NCI-H2196 (cell line): ENCODE results near the gene CEP85L.

Source experiments
- DNase-seq: peaks from one replicate; lab custom pipeline; 2025; ENCODE audit not compliant: unreplicated experiment; lab: John Stamatoyannopoulos, UW

CEP85L gene

DNA sequence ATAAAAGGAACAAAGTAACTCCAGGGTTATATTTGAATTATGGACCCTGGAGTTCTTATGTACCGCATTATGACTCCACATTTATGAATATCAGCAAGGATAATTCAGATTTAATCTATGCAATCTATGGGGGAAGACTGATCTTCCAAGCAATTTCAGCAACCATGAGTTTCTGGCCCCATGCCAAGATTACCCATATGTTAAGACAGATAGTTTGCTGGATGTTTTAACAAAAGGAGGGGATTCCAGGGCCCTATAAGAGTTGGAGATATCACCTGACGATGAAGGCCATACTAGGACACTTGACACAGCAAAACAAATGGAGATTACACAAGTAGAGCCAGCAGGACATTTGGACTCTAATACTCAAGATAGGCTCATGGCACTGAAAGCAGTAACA, 149.2 kb downstream of the CEP85L start:
- DNase-seq, result no peak

DNA sequence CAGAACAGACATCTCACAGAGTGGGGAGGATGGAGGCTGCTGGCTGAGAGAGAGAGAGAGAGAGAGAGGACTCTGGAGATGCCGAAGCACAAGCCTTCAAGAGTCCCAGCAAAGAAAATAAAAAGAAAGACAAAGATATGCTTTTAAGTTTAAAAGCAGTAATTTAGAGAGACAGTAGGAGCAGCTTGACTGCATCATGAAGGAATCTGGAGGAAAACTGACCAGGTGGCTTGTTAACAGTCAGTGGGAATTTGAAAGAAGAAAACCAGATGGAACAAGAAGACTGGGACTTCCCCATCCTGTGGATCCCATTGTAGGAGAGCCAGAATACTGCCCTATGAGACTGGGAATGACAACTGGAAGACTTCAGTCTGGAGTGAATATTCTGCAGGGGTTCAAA, 149.6 kb downstream of the CEP85L start:
- no peak for DNase-seq

DNA sequence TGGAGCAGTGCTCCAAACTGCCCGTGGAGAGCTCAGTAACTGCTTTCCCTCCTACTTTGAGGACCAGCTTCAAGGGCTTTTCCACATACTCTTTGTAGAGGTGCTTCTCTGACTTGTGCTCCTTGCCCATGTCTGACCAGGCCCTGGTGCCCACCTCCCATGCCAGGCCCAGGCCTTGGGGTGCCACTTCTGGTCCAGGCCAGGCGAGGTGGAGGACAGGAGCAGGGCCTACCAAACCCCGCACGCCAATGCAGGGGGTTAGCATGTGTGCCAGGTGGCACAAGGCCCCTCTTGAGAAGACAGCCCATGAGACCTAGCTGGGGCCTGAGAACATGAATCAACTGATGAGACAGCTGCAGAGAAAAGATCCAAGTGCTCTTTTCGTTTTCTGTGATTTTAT, 150.3 kb downstream of the CEP85L start:
- DNase-seq, result no peak

DNA sequence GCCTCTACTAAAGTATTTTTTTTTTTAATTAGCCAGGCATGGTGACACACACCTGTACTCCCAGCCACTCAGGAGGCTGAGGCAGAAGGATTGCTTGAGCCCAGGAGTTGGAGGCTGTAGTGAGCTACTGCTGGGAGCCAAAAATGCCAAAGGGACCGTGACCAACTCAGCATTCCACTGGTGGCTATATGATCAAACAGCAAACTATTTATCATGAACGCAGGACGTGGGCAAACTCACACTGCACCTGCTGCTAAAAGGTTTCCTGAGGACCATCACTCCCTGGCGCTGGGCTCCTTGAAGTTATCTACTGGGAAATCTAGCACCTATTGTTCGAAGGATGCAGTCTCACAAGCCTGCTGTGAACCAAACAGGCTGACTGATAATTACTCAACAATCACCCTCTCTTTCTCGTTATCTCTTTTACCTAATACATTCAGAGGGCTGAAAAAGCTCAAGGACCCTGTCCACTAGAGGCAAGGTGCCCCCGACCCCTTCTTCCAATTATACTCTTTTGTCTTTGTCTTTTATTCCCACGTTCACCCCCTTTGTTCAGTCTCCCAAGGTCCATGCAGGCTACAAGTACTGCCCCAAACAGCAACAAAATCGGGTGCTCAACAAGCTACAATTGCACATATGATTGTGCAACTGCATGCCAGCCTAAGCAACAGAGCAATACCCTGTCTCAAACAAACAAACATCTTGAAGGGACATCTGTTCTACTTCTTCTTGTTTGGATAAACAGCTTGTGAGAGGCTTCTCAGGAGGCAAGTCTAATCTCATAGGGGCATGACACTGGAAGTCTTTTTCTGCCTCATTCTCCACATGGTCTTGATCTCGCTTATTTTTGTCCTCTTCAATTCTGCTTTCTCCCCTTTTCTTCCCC, 151.0 kb downstream of the CEP85L start:
- DNase-seq, result no peak

DNA sequence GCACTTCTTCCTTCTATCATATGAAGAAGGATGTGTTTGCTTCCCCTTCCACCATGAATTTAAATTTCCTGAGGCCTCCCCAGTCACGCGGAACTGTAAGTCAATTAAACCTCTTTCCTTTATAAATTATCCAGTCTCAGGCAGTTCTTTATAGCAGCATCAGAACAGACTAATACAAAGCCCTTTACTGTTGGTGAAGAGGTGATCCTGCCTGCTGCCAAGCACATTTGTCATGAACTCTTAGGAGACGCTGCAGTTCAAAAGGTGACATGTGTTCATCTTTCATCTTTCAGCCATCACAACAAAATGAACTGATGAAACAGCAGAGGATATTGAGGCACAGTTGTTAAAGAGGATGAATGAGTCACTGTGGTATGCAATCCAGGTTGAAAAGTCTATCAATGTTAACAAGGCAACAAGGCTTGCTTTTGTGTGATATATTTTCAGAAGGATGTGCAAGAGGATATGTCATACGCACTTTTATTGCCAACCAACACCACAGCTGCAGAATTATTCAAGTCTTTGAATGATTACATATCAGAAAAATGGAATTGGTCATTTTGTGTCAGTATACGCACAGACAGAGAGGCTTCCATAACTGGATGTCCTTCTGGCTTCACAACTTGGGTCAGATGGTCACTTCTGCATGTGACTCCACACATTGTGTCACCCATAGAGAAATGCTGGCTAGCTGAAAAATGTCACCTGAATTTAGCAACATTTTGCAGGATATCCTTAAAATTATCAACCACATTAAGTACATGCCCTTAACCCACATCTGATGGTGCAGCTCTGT, 155.7 kb downstream of the CEP85L start:
- no peak for DNase-seq

DNA sequence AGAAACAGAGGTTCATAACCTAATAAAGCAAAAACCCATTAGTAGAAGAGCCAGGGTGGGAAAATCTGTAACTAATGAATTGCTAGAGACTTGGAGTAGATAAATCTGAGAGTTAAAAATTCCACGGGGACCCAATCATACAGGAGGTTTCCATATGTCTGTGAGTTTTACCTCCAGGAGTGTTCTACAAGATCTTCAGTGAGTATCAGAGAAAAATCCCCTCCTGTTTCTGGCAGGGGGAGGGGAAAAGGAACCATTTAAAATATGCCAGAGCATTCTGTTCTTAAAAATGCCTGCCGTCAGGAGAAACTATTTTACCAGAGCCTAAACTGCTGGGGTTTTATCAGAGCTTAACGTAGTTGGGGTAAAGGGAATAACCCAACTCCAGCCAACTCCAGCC, 157.3 kb downstream of the CEP85L start:
- no peak for DNase-seq

DNA sequence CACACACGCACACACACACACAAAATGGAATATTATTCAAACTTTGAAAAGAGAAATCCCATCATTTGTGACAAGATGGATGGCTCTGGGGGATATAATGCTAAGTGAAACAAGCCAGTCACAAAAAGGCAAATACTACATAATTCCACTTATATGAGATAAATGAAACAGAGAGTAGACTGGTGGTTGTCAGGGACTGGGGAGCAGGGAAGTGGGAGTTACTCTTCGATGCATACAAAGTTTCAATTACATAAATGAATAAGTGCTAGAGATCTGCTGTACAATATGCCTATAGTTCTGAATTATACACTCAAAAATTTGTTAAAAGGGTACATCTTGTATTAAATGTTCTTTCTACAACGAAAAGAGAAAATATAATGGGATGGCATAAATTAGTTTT, 161.4 kb downstream of the CEP85L start:
- DNase-seq, result no peak

DNA sequence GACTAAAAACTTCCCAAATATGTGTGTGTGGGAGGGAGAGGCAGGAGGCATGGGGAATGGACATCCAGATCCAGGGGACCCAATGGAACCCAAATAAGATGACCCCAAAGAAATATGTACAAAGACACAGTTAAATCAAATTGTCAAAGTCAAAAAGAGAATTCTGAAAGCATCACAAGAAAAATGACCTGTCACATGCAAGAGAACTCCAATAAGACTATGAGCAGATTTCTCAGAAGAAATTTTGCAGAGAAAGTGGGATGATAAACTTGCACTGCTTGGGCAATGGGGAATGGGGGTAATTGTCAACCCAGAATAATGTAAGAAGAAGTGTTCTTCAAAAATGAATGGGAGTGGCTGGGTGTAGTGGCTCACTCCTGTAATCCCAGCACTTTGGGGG, 162.8 kb downstream of the CEP85L start:
- DNase-seq, result no peak

DNA sequence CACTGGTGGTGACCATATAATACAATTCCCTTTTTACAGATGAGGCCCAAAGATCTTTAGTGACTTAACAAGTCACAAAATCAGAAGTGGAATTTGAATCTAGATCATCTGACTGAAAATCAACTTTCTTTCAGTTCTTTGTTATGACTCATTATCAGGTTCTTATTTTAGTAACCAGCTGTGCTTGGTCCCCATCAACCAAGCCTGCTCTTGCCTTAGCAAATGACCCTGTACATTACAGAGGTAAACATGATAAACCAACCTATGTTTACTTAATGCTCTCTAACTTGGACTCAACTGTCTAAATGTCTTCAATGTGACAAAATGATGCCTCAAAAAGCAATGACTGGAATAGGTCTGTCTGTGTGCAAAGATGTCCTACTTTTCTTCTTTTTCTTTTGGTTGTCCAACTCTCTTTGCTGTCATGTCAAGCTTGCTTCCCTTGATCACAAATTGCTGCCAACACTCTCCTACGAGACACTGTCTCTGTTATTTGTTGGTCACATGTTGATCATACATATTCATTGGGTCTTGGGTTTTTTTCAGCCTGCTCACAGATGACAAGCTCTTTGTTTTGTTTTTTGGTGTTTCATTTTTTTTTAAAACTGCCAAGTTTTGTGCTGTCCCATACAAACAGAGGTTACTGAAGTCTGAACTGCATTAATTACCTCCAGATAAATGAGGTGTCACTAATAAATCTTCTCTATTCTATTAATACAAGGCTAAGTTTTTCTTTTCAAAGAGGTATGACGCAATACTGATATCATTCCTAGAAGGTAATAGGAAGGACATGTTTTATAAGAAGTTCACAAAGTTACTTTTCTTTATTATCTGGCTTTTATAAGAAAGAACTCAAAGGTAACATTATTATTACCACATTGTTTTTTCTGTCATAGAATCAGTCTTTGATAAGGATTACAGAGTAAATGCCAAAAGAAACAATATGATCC, 165.5 kb downstream of the CEP85L start:
- no peak for DNase-seq

DNA sequence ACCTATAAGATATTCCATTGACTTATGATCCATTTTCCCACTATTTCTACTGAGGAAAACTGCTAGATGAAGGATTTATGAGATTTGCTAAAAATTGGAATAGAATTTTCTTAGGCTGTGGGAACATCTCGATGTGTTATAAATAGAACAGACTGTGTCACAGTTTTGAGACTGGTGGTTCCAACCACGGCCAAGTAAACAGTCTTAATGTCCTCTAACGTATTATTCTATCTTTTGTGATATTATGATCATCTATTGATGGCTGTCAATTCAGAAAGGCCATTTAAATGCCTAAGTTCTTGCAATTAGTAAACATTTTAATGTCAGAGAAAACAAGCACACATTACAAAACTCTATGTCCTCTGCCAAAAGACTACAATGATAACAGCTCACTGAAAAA, 174.8 kb downstream of the CEP85L start:
- no peak for DNase-seq

DNA sequence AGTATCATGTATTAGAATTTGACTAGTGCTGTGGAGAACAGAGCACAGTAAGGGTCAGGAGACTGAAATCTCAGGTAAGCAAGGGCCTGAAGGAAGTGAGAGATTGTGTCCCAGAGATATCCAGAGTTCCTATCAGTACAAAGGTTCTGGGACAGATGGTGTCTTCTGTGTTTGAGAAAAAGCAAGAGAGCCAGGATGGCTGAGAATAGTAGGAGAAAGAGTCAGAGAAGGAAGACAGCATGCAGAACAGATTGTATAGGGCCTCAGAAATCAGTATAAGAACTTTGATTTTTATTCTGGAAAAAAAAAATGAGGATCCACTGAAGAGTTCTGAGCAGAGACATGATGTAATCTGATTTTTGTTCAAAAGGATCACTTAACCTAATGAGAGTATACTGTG, 178.1 kb downstream of the CEP85L start:
- DNase-seq, result no peak

DNA sequence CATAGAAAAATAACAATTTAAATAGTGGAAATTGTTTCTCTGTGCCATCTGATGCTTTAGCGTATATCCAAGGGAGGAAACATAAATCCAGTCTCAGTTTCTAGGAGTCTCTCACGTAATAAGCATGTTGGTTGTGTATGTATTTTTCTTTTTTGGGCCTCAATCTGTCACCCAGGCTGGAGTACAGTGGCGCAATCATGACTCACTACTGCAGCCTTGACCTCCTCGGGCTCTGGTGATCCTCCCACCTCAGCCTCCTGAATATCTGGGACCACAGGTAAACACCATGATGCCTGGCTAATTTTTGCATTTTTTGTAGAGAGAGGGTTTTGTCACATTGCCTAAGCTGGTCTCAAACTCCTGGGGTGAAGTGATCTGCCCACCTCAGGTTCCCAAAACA, 181.9 kb downstream of the CEP85L start:
- no peak for DNase-seq

DNA sequence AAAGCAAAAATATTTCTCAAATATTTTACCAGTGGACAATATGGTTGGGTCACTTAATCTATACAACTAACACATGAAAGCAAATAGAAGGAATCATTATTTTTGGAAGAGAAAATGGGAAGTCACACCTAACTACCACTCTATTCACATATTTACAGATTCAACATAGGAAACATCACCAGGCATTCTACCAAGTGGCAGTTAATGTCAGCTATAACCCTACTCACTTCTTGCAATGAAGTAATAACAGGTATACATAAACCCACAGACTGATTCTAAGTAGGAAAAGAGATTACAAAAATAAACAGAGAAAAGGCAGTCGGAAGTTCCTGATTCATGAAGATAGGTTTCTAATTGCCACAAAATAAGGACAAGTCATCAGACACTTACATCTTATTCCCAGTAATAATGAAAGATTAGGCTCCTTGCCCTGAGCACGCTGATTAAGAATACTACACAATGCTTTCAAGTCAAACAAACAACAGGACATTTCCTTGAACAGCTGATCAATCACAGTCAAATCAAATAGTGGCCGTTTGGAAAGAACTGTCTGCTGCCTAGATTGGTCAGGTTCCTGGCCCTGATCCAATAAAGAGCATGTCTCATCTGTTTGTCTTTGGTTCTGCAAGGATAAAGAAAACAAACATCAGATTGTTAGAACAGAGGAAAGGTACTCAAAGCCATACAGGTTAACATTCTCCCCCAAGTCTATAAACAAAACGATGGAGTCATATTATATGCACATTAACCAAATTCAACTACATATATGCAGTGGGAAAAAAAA, 182.5 kb downstream of the CEP85L start:
- DNase-seq, result peak; percentile 70

DNA sequence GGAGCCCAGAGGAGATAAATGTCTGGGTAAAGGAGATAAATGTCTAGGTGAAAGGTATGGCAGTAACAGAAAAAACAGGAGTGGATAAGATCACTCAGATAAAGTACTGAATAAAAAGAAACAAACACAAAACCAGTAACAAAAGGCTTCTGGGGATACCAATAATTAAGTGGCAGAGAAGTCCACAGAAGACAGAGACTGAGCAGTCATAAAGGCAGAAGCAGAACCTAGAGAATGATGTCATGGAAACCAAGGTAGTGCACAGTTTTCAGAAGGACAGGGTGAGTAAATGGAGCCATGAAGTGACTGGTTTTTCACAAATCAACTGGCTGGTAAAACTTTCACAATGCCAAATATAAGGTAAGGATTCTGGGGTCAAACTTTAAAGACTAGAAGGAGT, 184.2 kb downstream of the CEP85L start:
- no peak for DNase-seq

DNA sequence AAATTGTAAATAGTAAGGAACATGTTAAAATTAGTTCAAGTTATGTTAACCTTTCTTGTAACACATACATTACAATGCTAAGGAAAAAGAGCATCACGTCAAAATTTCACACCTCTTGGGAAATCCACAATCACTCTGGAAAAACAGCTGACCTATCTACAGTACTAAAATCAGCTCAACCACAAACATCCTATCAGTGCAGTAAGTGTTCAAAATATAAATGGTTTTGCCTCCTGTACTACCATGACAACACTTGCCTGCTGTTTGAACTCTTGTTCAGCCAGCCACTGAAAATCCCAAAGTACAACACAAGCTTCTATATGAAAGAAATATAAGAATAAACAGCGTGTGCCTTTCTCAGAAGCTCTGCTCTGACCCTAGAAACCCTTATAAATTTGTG, 186.8 kb downstream of the CEP85L start:
- DNase-seq, result no peak

DNA sequence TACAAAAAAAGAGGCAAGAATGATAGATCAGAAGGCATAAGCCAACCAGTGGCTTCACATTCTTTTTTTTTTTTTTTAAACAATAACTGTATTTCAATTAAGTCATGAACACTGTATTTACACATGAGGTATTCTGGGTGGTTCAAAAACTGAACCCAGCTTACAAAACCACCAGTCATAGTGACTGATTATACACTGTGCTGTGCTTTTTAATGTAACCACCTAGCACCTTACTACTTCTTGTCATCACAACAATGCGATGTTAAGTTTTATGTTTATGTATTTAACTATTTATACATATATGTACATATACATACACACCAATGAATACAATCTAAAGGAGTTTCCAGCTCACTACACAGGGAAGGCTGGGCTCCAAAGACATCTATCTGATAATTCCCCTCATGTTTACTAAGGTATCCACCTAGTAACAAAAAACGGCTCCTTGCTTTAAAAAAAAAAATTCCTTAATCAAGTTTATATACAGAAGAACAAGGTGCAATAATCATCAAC, 190.4 kb downstream of the CEP85L start:
- DNase-seq, result no peak

DNA sequence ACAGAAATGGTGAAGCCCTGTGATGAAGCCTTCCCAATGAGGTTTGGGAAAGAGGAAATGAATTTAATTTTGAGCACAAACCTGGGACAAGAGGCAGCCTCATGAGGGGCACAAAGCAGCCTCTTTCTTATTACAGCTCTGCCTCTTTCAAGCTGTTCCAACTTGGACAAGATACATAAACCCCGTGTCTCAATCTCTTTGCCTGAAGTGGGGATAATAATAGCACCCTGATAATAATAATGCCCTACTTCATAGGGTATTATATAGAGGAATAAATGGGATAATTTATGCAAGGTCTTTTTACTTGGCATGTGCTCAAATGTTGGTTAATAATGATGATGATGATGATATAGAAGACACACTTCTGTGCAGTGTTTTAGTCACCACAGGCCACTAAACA, 194.4 kb downstream of the CEP85L start:
- no peak for DNase-seq

DNA sequence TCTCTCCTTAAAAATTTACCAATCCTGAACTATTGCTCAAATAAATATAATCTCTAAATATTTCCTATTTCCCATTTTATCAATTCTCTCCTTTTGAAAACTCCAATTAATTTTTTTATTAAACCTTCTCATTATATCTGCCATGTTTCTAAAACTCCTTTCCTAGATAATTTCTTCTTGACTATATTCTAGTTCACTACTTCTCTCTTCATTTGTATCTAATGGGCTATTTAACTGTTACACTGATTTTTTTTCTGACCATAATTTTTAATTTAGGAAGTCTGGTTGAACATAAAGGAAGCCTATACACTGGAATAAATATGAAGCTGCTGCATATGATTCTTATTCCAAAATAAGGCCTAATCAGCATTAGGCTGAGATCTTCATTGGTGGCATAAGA, 199.6 kb downstream of the CEP85L start:
- no peak for DNase-seq

DNA sequence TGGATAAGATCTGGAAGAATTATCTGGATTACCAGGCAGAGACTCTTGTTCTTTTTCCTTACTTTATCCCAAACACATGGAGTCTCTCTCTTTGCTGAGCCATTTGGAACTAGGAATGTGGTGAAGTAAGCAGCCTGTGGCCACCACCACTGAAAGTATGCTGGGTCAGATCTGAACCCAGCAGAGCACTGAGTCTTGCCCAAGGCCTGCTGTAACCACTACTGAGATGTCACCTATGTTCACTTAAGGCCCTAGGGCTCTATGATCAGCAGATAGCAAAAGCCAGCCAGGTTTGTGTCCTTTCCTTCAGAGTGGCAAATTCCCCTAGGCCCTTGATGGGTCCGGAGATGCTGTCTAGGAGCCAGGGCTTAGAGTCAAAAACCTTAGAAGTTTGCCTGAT, 206.6 kb downstream of the CEP85L start:
- DNase-seq, result no peak

DNA sequence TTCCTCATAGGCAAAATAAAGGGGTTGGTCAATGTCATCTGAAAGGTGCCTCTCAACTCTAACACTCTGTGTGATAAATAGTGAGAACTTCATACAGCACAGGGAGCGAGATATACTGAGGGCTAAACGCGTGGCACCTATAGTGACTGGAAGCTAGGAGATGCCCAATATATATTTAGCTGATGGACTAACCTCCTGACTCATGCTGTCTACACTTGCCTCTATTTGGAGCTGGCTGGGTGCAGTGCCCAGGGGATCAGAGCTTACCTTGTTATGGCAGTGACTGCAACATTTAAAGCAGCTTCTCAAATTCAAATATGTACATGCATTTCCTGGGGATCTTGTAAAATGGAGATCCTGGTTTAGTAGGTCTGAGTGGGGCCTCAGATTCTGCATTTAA, 214.9 kb downstream of the CEP85L start:
- no peak for DNase-seq
